ENCODE measurements around the gene GCN1.
A peak's percentile ranks its signal among the peaks of the same experiment; 100 is the strongest.

GCN1 gene

DNA sequence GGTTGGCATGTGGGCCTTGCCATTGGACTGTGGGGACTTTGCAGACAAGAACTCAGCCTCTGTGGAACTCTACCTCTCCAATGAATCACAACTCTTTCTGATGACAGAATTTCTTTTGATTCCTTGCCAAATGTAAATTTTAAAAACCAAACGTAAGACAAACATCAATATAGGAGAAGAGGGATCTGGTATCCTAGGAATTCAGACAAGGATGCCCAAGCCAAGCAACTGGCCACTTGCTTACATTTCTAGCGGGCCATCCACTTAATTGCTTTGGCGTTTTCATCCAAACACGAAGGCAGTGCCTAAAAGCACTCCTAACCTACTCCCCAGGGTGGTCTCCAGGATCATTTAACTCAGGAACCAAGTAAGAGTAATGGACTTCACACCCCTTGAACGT, 54.6 kb downstream of the GCN1 start:
- no peak for DNase-seq (ENCODE audit: low read depth in 2 of 2)

DNA sequence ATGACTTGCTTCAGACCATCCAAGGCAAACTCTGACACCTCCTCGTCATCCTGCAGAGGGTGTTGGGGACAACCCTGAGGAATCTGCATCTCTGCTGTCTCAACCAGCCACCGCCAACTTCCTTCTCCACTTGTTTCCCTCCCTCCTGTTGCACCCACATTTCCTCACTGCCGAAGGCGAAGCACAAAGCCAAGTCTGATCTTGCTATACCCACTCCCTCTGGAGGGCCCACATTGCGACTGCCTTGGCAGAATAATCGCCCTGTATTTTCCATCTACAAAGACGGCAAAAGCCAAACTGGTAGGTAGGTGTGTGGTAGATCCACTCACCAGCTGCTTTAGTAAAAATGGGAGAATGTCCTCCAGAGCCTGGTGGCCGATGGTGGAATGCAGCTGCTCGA, 56.1 kb downstream of the GCN1 start:
- no peak for DNase-seq (ENCODE audit: low read depth in 2 of 2)

DNA sequence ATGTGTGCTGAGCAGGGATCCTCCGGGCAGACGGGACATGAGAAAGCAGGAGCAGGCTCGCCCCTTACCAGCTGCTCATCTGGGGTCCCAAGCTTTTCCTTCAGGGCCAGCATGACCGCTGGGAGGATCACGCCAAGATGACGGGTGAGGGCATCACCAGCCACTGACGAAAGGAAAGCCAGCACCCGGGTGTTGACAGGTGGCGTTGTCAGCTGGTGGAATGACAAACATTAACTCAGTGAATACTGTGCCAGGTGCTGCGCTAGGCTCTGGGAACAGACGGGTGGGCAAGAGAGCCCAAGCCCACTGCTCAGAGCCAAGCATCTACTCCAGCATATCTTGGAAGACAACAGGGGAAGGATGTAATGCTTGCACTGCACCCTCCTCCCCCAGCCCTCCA, 56.7 kb downstream of the GCN1 start:
- no peak for DNase-seq (ENCODE audit: low read depth in 2 of 2)

DNA sequence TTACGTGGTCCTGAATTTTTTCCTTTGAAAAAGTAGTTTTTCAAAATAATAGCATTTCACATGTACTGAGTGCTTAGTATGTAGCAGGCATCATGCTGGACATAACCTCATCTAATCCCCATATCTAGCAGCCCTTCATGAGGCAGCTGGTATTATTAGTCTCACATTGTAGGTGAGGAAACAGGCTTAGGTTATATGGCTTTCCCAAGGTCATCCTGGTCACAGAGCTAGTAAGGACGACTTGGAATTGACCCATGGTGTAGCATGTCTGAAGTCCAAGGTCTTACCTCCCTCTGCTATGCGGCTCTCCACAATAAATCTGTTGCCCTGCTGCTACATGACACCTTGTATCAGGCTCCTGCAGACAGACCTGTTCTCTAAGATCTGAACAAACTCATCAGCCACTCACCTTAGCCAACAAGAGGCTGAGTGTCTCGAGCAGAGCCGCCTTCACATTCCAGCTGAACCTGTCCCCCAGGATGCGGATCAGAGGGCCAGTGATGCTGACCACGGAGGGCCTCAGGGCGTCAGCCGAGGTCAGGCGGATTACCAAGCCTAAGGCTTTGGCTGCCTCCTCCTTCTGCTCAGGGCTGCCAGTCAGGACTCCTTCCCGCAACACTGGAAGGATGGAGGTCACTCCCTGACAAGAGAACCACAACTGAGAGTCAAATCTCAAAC, 58.3 kb downstream of the GCN1 start:
- DNase-seq (ENCODE audit: low read depth in 2 of 2), result no peak

DNA sequence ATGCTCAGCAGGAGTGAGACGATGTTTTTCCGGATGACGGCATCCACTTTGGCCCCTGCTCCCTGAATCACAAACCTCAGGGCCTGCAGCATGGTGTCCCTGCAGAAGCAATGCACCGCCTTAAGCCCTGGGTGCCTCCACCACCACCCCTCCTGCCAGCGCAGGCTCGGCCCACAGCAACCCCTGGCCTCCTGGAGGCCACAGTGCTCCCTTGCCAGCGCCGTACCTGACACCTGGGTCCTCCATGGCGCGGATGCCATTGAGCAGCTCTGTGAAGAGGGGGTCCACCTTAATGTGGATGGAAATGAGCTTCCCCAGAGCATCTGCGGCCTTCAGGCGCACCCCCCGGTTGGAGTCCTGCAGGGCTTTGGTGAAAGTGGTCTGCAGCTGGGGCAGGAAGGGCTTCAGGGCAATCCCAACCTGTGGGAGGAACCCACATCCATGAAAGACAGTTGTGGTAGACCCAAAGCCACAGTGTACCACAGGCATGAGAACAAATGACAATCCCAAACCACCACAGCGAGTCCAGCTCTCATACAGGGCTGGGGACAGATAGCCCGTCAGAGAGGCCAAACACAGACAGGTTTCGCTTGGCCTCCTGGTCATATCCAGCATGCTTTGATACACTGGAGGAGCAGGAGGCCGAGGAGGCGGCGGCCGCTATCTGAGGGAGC, 60.1 kb downstream of the GCN1 start:
- no peak for DNase-seq (ENCODE audit: low read depth in 2 of 2)

DNA sequence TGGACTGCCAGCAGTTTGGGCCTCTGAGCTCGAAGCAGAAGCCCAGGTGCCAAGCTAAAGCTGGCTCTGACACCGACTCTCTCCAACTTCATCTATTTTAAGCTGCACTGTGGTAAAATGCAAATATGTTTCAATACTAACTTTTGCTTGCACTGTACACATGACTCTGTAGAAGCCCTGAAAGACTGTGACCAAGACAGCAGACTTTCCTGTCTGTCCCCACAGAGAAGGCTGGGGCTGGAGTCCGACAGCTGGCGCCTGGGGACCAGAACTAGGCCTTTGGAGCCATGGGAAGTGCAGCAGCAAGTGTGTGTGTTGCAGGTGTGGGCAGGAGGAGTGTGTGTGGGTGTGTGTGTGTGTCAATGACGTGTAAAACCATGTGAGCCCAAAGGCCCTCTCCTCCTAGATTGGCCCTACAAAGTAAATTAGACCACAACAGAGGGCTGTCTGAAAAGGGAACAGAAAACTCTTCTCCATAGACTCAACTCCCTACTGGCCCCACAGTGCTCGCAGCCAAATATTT, 61.6 kb downstream of the GCN1 start:
- no peak for DNase-seq (ENCODE audit: low read depth in 2 of 2)

DNA sequence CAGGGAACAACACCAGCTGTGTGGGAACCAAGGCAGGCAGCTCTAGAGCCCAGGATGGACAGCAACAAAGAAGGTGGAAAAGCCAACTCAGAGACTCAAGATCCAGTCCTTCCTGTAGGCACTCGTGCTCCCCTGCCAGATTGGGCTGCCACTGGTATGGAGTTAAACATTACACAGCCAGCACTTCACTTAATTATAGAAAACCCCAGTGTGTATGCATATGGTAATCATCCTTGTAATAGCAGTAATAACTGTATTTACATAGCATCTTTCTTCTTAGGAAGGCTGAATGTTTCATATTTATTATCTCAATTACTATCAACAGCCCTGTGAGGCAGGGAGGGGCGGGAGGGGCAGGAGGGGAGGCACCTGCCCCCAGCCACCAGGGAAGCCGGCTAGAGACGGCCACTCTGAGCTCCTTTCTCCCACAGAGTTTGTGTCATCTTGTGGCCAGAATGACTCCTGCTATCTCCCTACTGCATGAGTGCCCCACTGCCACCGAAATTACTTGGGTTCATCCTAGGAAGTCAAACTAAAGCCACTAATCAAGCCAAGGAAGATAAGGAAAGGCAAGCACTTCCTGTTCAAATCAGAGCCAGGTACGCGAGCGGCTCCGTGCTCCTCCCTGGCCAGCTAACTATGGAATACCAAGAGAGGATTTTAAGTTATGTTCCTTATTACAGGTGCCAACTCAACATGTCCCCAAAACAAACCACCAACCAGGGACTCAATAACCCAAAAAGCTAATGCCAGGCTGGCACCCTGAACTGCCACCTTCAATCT, 62.3 kb downstream of the GCN1 start:
- no peak for DNase-seq (ENCODE audit: low read depth in 2 of 2)

DNA sequence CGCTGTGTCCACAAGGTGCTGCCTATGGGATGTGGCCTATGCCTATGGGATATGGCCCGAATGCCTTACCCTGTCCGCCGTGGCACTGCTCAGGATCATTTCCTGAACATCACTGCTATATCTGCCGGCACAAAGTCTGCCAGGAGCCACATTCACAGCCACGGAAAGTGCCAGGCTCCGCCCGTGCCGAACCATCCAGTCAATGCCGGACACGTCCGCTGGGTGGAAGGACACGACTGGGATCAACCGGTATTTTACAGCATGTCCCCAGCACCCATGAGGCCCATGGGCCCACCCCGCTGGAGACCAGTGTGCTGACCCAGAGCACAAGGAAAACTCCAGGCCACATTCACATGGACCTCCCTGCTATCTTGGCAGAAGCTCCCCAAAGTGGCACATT, 63.4 kb downstream of the GCN1 start:
- no peak for DNase-seq (ENCODE audit: low read depth in 2 of 2)

DNA sequence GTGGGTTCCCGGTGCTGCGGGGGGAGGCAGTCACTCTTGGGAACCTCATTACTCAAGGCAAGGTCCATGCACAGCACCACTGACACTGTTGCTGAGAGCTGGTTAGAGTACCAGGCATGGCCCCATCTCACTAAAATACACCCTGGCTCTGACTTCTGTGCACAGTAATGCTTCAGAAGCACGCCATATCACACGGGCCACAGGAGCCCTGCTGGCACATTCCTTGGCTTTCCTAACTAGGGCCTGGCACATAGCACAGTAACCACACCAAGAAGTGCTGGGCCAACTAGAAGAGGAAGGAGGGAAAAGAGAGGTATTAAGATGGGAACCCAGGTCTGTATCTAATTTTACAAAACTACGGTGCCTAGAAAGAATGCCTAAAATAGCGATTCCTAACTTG, 64.5 kb downstream of the GCN1 start:
- no peak for DNase-seq (ENCODE audit: low read depth in 2 of 2)

DNA sequence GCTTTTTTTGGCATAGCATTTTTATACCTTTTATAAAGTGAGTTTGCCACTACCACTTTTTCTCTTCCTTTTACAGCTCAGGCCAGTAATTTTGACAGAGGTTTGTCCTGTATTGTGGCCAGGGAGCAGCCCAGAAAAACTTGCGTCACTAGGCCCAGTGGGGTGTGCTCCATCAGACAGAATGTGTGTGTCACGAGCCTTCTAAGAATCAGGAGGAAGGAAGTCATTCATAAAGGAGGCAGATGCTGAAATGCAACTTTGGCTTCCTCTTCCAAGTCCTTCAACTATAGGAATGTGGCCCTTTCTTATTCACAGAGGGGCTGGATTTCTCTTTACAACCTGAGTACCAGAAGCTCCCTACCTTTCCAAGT, 67.9 kb downstream of the GCN1 start:
- DNase-seq (ENCODE audit: low read depth in 2 of 2), result no peak

DNA sequence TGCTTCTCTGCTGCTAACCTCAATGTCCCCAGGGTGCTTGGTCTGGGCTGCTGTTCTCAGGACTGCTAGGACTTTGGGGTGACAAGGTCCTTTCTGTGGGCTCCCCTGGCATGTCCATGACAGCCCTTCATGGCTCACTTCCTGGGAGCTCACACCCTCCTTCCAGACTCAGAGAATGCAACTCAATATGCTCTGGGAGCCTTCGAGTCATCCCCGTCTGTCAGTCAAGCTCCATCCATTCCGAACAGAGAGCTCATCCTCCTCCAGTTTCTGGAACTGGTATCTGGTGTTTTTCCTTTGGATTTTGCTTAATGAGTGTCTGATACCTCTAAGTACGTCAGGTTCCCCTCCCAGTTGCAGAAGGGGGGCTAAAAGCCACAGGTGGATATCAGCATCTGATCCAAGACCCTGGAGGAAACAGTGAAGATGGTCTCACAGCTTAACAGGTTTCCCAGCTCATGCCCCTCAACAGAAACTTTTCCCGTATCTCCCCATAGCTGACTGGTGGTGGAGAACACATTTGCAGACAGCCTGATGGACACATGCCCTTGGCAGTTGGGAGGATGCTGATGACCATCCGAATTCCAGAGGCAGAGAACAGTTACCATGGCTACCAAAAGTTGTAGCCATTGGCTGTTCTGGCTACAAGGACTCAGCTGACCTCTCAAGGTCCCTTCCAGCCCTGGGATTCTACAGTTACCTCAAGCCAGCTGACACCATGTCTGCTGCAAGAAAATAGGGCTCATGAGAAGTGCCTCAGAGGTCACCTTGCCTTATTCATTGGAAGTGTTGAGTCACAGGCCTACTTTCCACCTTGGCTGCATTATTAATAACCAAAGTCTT, 68.5 kb downstream of the GCN1 start:
- DNase-seq (ENCODE audit: low read depth in 2 of 2), result no peak

DNA sequence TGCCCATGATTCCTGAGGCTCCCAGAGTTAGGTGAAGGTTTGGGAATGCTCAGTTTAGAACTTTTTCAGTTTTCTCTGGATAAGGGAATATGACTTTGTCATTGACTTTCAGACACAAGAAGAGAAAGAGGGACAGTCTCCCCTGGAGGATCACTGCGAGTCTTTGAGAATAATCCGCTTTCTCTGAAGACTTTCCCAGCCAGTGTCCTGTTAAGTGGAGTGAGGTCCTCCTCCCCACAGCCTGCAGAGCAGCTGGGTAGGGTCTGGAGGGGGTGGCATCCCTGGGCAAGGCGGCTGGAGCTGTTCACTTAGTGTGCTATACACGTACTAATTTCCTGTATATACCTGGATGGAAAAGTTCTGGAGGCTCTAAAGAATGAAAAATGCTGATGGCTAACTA, 69.5 kb downstream of the GCN1 start:
- no peak for DNase-seq (ENCODE audit: low read depth in 2 of 2)

DNA sequence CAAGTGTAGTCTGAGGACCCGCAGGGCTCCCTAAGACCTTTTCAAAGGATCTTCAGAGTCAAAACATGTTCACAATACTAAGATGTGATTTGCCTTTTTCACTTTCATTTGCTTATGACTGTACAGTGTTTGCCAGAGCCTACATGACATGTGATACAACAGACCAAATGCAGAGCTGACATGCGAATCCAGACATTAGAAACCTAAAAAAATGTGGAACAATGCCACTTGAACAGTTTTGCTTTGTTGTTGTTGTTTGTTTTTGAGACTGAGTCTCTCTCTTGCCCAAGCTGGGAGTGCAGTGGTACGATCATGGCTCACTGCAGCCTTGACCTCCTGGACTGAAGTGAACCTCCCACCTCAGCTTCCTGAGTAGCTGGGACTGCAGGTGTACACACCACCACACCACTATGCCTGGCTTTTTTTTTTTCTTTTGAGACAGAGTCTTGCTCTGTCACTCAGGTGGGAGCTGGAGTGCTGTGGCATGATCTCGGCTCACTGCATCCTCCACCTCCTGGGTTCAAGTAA, 72.7 kb downstream of the GCN1 start:
- no peak for DNase-seq (ENCODE audit: low read depth in 2 of 2)

DNA sequence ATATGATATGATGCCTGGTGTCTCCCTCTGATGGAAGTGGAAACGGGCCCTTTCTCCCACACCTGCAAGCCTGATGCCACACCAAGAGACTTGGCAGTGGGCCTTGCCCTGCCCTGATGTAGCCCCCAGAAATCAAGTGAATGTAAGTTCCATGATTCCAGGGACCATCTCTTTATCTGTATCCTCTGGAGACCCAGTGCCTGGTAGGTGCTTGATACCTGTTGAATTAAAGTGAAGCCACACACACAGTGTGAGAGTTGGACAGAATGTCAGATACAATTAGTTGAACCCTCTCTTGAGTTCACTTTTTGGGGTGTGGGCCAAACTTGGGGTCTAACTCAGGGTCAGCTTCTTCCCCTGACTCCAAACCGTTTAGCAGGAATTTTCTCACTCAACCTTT, 73.2 kb downstream of the GCN1 start:
- no peak for DNase-seq (ENCODE audit: low read depth in 2 of 2)

DNA sequence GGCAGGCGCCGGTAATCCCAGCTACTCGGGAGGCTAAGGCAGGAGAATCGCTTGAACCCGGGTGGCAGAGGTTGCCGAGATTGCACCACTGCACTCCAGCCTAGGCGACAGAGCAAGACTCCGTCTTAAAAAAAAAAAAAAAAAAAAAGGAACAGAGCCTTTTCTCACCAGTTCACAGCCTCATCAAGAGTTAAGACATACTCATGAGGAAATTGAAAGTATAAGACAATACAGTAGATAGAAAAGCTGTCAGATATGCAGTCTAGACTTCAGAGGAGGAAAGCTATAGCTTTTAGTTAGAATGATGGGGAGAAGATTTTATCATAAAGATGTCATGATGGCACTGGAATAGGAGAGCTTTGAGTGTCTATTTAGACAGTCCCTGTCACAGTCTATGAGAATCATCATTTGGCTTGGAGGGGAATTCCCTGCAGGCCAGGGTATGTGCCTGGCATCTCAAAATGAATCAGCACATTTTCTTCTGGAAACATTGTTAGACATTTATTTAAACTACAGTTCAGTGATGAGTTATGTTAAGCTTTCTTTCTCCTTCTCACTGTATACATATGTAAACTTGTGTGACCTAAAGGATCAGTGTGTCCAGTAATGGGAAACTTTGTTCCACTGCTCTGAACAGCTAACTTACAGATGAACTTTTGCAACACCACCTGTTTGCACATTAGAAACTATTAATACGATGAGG, 75.1 kb downstream of the GCN1 start:
- no peak for DNase-seq (ENCODE audit: low read depth in 2 of 2)

DNA sequence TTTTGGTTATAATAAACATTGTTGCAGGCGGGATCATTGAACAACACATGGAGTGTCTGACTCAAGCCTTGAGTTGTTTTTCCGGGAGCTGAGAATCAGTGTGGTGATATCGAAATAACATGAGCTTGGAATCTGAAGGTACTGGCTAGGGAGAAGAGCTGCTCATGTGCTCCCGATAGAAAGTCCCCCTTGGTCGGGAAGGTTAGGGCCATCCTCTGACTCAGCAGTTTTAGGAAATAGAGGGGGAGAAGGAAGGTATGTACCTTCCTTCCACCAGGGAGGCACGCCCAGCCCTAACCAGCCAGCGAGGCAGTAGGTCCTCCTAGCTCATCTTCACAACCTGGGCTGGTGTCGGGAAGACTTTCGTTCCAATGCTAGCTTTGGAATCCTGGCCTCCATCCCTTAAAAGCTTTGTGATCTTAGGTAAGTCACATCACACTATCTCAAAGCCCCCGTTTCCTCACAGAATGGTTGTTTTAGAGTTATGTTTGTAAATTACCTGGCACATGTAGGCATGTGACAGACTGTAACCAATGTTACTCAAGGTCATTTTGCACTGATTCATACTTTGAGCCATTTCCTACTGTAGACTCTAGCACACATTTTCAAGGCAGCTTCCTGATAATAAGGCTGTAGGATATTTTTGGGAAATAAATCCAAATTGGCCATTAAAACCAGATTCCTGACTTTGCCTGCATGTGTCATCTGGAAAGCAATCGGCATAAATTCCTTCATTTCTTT, 76.0 kb downstream of the GCN1 start:
- no peak for DNase-seq (ENCODE audit: low read depth in 2 of 2)

DNA sequence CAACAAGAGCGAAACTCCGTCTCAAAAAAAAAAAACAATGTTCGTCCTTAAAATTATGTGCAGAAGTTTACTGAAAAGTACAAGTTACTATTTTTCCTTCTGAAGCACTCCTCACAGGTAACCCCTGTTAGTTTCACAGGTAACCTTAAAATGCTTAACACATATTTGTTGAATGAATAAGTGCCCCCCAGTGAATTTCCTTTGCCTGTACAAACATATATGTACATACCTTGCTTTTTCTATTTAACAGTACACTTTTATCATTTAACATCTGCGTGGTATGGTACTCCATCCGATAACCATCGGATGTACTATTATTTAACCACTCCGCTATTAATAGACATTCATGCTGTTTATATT, 76.6 kb downstream of the GCN1 start:
- DNase-seq (ENCODE audit: low read depth in 2 of 2), result no peak

DNA sequence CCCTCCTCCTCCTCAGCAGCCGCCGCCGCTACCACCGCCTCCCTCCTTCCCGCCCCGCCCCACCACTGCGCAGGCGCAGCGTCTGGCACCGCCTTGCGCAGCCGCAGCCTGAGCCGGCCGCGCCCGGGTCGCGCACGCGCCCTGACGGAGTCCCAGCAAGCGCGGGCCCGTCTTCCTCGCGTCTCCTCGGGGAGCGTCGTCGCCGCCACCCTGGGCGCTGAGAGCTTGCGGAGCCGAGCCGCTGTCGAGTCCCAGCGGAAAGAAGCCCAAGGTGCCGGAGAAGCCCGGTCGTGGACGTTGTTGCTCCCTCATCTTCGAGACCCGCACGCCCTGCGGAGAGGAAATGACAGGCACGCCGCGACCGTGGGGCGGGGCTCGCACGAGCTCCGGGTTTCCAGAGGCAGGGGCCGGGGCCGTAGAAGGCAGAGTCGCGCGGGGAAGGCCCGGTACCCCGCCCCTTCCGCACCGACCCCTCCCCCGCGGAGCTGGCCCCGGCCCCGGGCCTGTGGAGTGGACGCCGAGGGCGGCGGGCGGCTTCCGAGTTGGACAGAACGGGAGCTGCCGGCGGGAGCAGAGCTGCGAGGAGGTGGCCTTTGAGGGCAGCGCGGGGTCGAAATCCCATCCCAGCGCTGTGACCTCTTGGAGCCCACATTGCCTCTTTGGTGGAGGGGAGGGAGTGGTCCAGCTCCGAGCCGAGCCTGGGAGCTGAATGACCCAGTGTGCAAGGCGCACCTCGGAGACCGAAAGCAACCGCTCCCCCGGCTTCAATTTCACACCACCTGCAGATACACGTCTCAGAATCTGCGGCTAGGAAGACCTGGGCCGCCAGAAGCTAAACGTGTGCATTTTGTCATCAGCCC, 77.5 kb downstream of the GCN1 start:
- peak; percentile 93 to 94 for DNase-seq (ENCODE audit: low read depth in 2 of 2)

DNA sequence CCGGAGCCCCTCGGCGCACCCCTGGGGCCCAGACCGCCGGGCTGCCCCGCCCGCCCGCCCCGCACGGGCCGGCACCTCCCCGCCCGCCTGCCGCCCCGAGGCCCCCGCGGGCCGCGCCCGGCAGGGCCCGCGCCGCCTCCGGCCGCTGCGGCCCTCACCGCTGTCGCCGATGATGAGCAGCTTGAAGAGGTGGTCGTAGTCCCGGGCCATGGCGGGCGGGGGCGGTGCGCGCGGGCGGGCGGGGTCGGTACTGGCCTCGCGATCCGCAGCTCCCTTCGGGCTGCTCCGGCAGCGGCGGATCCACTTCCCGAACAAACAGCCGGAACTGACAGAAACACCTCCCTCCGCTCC, 78.1 kb downstream of the GCN1 start, which contains the start of gene RAB35:
Gene RAB35 (minus strand): TSS at position 313 of the 351 bp plus-strand sequence. CDS start 103 bp downstream, at position 210.
- no peak for DNase-seq (ENCODE audit: low read depth in 2 of 2)

Measured in activated CD8-positive, alpha-beta memory T cell treated with anti-CD3 and anti-CD28 coated beads for 4 hours (primary cell).